ENCODE measurements around the gene LCLAT1.

LCLAT1 gene

GRCh38 chr2:30692829-30693275 is 245.8 kb downstream of the LCLAT1 start:
- DNase-seq (ENCODE audit: low read depth) = no peak

Measured in ELR (cell line).